HepG2 (cell line): ENCODE measurements around the gene DGKD. TPM values are rescaled to one million over a fixed set of nuclear protein-coding genes. Genes with fewer than 3 reads are reported as not detected.
A peak's percentile ranks its signal among the peaks of the same experiment; 100 is the strongest.

Experiments
- ARNTL ChIP-seq: sonication (generic); formaldehyde crosslinking; IDR thresholded peaks from 2 replicates; pipeline ENCODE4 v1.4.0; 2020; ENCODE audit warnings: mild to moderate bottlenecking, missing genetic modification reagents
- CENPT ChIP-seq: sonication (generic); formaldehyde crosslinking; IDR thresholded peaks from 2 replicates; pipeline ENCODE4 v1.8.0; 2022; ENCODE audit warnings: low read depth, mild to moderate bottlenecking, moderate library complexity, missing genetic modification reagents
- FOSL1 ChIP-seq: sonication (generic); formaldehyde crosslinking; IDR thresholded peaks from 2 replicates; pipeline ENCODE4 v1.9.0; 2021; ENCODE audit warnings: missing genetic modification reagents, borderline replicate concordance
- GABPA ChIP-seq, 2 experiments: IDR thresholded peaks; 2 replicates each; pipeline ENCODE4 v1.6.1; 2011 to 2016; ENCODE audit warnings: low read depth in 2 of 2, low read length in 1 of 2, missing biosample characterization in 1 of 2, missing genetic modification characterization in 1 of 2
- GPN1 ChIP-seq: sonication (generic); formaldehyde crosslinking; IDR thresholded peaks from 2 replicates; pipeline ENCODE4 v1.5.1; 2020; ENCODE audit warnings: missing genetic modification reagents, borderline replicate concordance
- HOXA3 ChIP-seq: sonication (generic); formaldehyde crosslinking; IDR thresholded peaks from 2 replicates; pipeline ENCODE4 v1.5.0; 2020; ENCODE audit warnings: missing genetic modification reagents
- MAF1 ChIP-seq: sonication (generic); formaldehyde crosslinking; IDR thresholded peaks from 2 replicates; pipeline ENCODE4 v1.5.0; 2020; ENCODE audit warnings: missing genetic modification reagents, borderline replicate concordance
- MAX ChIP-seq: IDR thresholded peaks from 2 replicates; pipeline ENCODE4 v1.6.1; 2012; ENCODE audit warnings: inconsistent platforms
- NR1H2 ChIP-seq: sonication (generic); formaldehyde crosslinking; IDR thresholded peaks from 2 replicates; pipeline ENCODE4 v1.8.1; 2022; ENCODE audit warnings: low read depth, missing genetic modification reagents, borderline replicate concordance
- PLSCR1 ChIP-seq: sonication (generic); formaldehyde crosslinking; IDR thresholded peaks from 2 replicates; pipeline ENCODE4 v1.5.0; 2020; ENCODE audit warnings: missing genetic modification reagents, mild to moderate bottlenecking, borderline replicate concordance
- SIX4 ChIP-seq: sonication (generic); formaldehyde crosslinking; IDR thresholded peaks from 2 replicates; pipeline ENCODE4 v1.4.0; 2020; ENCODE audit warnings: missing genetic modification reagents
- TARDBP ChIP-seq: sonication (generic); formaldehyde crosslinking; IDR thresholded peaks from 2 replicates; pipeline ENCODE4 v1.8.0; 2022; ENCODE audit warnings: mild to moderate bottlenecking, missing genetic modification reagents
- XRCC5 ChIP-seq: fragments of 200-400 bp; formaldehyde crosslinking; optimal IDR thresholded peaks from 2 replicates; pipeline ENCODE3; 2017; ENCODE audit warnings: mild to moderate bottlenecking, low read length
- ZBTB25 ChIP-seq: IDR thresholded peaks from 2 replicates; pipeline ENCODE4 v1.6.1; 2018; ENCODE audit warnings: missing genetic modification reagents
- ZFX ChIP-seq: sonication (generic); formaldehyde crosslinking; IDR thresholded peaks from 2 replicates; pipeline ENCODE4 v1.4.0; 2020; ENCODE audit warnings: mild to moderate bottlenecking, low read depth, missing genetic modification reagents, moderate library complexity
- ZFY ChIP-seq: sonication (generic); formaldehyde crosslinking; IDR thresholded peaks from 2 replicates; pipeline ENCODE4 v1.4.0; 2020; ENCODE audit warnings: missing genetic modification reagents
- ZNF232 ChIP-seq: sonication (generic); formaldehyde crosslinking; IDR thresholded peaks from 2 replicates; pipeline ENCODE4 v1.4.0; 2020; ENCODE audit warnings: missing genetic modification reagents, borderline replicate concordance
- ZNF292 ChIP-seq: sonication (generic); formaldehyde crosslinking; IDR thresholded peaks from 2 replicates; pipeline ENCODE4 v1.8.1; 2022; ENCODE audit warnings: mild to moderate bottlenecking, low read depth, missing genetic modification reagents, borderline replicate concordance
- ZNF367 ChIP-seq: sonication (generic); formaldehyde crosslinking; IDR thresholded peaks from 2 replicates; pipeline ENCODE4 v1.4.0; 2020; ENCODE audit warnings: missing genetic modification reagents, borderline replicate concordance
- ZNF546 ChIP-seq: sonication (generic); formaldehyde crosslinking; conservative IDR thresholded peaks from 2 replicates; pipeline ENCODE4 v1.8.1; 2023; ENCODE audit warnings: mild to moderate bottlenecking, missing genetic modification reagents
- ZNF839 ChIP-seq: sonication (generic); formaldehyde crosslinking; IDR thresholded peaks from 2 replicates; pipeline ENCODE4 v1.4.0; 2020; ENCODE audit warnings: missing genetic modification reagents, mild to moderate bottlenecking, borderline replicate concordance
- polyA plus RNA-seq, 8 experiments: library from polyadenylated mRNA; depleted of rRNA in 3 of 8; stranded (reverse) in 7 of 8; unstranded in 1 of 8; fragments of >200 nt; fragmentation: Illumina TruSeq in 4 of 8; extraction: Trizol in 4 of 8; gene quantifications; 2 replicates each; pipeline versions ENCODE4 v1.2.1 to v1.2.3, GENCODE V29; 2011 to 2016; ENCODE audit warnings: low read depth in 4 of 8, missing spikeins in 1 of 8, mixed read lengths in 1 of 8; ENCODE audit not compliant: insufficient read depth in 1 of 8
- total RNA-seq, 5 experiments: library from RNA; depleted of rRNA; stranded (reverse); fragments of >200 nt; fragmentation: Illumina TruSeq; extraction: Trizol; gene quantifications; 2 replicates each; pipeline ENCODE4 v1.2.3, GENCODE V29; 2016; ENCODE audit warnings: low read depth in 1 of 5
- TF ChIP-seq, protein P1 (sequence below): fragments of 450-650 bp; IDR thresholded peaks from 2 replicates; pipeline ENCODE4 v1.6.1; 2017
- TF ChIP-seq, protein P2 (sequence below): sonication (generic); formaldehyde crosslinking; IDR thresholded peaks from 2 replicates; pipeline ENCODE4 v1.5.1; 2020; ENCODE audit warnings: mild to moderate bottlenecking, missing genetic modification reagents, moderate library complexity

The DGKD gene
- total and polyA plus RNA-seq, 2 of the 13 experiments (the other 11 are each of a cell fraction or from before 2014, with no cell fraction given): 24.5 to 33.2 TPM

DNA sequence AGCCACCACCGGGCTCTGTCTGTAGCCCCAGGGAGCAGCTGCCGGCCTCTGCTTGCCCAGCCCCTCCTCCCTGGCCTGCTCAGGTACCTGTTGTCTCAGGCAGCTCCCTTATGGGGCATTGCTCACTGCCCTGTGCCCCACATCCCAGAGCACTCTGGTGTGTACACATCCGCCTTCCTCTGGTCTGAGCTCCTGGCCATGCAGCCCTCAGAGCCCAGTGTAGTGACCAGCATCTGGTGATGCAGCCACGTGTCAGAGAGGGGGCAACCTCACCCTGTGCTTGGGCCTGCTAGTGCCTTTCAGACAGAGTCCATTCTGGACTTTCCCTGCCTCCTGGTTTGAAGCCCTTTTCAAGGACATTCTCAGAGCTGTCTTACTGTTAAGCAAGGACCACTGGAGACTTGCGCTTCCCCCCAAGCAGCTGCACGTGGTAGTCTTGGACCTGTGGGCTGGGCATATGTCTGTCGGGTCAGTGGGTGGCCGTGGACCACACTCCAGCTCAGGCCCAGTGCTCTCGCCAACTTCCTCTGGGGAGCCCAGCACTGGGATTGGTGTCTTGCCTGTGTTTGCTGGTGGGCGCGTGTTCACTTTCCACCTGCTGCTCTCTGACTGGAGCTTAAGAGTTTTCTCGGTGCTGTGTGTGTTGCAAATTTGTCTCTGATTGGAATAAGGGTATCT, 30.7 kb downstream of the DGKD start (continued):
- TF ChIP-seq ZFX (CRISPR knock-in tag) (peak; percentile 31; the same call in 1 of the 2 replicates), CENPT (CRISPR knock-in tag) (no peak), TARDBP (CRISPR knock-in tag) (no peak), ZNF232 (CRISPR knock-in tag) (no peak), MAX (peak; percentile 75; the same call in 1 of the 2 replicates), ARNTL (CRISPR knock-in tag) (no peak), GPN1 (CRISPR knock-in tag) (no peak), ZNF546 (CRISPR knock-in tag) (no peak), MAF1 (CRISPR knock-in tag) (no peak), FOSL1 (CRISPR knock-in tag) (no peak), PLSCR1 (no peak), ZBTB25 (CRISPR knock-in tag) (no peak), ZNF367 (CRISPR knock-in tag) (no peak), ZNF839 (CRISPR knock-in tag) (0 out of 2 replicates have a peak, but pooled peaks have one; percentile 43), XRCC5 (no peak), ZFY (CRISPR knock-in tag) (peak; percentile 21; the same call in 1 of the 2 replicates), HOXA3 (CRISPR knock-in tag) (0 out of 2 replicates have a peak, but pooled peaks have one; percentile 13), ZNF292 (no peak), GABPA (IDR thresholded peaks at IDR 0.05; ENCODE audit: low read depth, low read length) (no peak), GABPA (CRISPR knock-in tag; IDR thresholded peaks at IDR 0.05; ENCODE audit: low read depth) (no peak), NR1H2 (CRISPR knock-in tag) (no peak), SIX4 (CRISPR knock-in tag) (no peak)
- TF ChIP-seq, protein P1, sequence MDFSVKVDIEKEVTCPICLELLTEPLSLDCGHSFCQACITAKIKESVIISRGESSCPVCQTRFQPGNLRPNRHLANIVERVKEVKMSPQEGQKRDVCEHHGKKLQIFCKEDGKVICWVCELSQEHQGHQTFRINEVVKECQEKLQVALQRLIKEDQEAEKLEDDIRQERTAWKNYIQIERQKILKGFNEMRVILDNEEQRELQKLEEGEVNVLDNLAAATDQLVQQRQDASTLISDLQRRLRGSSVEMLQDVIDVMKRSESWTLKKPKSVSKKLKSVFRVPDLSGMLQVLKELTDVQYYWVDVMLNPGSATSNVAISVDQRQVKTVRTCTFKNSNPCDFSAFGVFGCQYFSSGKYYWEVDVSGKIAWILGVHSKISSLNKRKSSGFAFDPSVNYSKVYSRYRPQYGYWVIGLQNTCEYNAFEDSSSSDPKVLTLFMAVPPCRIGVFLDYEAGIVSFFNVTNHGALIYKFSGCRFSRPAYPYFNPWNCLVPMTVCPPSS: no peak
- TF ChIP-seq, protein P2, sequence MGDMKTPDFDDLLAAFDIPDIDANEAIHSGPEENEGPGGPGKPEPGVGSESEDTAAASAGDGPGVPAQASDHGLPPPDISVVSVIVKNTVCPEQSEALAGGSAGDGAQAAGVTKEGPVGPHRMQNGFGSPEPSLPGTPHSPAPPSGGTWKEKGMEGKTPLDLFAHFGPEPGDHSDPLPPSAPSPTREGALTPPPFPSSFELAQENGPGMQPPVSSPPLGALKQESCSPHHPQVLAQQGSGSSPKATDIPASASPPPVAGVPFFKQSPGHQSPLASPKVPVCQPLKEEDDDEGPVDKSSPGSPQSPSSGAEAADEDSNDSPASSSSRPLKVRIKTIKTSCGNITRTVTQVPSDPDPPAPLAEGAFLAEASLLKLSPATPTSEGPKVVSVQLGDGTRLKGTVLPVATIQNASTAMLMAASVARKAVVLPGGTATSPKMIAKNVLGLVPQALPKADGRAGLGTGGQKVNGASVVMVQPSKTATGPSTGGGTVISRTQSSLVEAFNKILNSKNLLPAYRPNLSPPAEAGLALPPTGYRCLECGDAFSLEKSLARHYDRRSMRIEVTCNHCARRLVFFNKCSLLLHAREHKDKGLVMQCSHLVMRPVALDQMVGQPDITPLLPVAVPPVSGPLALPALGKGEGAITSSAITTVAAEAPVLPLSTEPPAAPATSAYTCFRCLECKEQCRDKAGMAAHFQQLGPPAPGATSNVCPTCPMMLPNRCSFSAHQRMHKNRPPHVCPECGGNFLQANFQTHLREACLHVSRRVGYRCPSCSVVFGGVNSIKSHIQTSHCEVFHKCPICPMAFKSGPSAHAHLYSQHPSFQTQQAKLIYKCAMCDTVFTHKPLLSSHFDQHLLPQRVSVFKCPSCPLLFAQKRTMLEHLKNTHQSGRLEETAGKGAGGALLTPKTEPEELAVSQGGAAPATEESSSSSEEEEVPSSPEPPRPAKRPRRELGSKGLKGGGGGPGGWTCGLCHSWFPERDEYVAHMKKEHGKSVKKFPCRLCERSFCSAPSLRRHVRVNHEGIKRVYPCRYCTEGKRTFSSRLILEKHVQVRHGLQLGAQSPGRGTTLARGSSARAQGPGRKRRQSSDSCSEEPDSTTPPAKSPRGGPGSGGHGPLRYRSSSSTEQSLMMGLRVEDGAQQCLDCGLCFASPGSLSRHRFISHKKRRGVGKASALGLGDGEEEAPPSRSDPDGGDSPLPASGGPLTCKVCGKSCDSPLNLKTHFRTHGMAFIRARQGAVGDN: peak; percentile 84
